T-helper 9 cell (primary cell): ENCODE data around the gene CDK6.

ENCODE experiments used
- DNase-seq: peaks from one replicate; pipeline ENCODE4 v3.0.0-alpha.2; 2020

CDK6 gene

DNA sequence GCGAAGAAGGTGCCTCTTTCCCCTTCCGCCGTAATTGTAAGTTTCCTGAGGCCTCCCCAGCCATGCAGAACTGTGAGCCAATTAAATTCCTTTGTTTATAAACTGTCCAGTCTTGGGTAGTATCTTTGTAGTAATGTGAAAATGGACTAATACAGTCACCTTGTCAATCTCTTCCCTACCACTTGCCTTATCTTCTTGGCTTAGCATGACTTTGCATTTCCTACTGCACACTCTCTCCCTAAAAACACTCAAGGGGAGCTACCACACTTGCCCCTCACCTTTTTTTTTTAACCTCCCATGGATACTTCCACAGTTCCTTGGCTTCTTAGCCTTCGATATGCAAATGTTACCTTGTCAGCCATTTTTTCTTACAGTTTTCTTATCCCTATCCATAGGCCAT, 7.4 kb upstream of the CDK6 start:
- DNase-seq: no peak

DNA sequence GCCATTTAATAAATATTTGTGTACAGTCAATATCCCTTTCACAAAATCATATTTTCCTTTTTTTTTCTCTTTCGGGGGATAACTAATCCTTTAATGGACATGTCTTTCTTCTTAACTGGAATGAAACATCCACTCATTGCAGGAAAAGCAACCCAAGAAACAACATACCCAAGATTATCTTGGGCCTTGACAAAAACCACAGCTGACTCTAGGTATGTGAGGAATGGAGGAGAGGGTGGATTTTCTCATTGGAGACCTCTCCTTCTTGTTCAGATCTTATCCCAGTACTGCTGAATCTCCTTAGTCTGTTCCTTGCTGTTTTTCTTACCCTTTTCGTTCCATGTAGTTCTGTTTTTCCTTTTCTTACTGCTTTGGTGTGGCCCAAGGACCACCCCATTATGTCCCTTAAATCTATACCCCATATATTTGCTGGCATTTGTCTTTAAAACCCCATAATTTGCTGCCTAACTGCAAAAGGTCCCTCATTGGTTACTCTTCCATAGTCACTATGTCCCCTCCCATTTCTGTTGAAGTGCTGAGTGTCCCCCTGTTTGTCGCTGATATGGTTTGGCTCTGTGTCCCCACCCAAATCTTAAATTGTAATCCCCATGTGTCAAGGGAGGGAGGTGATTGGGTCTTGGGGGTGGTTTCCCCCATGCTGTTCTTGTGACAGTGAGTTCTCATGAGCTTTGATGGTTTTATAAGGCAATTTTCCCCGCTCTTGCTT, 6.8 kb upstream of the CDK6 start:
- DNase-seq: no peak

DNA sequence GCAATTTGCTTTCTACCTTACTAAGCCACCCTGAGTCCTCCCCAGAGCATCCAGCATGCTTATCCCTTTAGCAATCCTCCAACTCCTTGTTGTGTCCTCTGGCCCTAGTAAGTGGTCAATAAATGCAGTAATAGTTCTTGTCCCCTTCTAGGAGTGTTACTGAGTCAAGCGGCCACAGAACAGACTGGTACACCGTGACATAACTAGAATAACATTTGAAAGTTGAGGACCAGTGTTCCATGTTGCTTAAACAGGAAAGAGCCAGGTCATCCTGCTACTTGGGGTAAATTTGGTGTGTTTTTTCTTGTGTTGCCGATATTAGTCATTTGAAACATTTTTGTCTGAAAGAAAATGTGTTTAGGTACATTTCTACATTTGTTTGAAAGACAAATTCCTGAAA, 4.8 kb upstream of the CDK6 start:
- no peak for DNase-seq

DNA sequence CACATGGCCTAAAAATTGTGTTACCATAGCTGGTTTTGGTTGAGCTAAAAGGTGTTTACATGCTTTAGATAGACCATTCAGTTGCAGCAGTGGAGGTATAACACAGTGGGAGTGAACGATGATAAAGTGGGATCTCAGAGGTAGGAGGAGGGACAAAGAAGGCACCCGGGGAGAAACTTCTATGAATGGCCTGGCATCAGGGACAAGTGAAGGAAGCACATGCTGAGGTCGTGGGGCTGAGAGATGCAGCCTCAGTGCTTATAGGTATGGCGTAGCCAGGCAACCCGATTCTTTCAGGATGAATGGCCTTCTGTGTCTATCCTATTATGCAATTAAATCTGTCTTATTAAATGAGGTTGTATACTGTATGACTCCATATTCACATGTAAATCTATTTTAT, 3.9 kb upstream of the CDK6 start:
- no peak for DNase-seq

DNA sequence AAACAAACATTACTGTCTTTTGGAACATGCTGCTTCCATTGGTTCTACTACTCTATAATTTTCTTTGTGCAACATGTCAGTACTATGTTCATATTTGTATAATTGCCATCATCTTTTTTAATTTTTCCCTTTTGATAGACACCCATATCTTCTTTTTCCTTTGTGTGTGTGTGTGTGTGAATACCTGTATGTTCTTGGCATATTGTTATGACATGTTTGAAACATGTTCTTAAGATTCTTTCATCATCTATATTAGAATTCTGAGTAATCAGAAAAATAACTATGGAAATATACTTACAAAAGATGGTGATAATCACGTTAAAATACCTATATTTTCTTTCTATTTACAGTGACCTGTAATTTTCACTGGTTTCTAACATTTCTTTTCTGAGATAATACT, 3.5 kb upstream of the CDK6 start:
- DNase-seq: no peak

DNA sequence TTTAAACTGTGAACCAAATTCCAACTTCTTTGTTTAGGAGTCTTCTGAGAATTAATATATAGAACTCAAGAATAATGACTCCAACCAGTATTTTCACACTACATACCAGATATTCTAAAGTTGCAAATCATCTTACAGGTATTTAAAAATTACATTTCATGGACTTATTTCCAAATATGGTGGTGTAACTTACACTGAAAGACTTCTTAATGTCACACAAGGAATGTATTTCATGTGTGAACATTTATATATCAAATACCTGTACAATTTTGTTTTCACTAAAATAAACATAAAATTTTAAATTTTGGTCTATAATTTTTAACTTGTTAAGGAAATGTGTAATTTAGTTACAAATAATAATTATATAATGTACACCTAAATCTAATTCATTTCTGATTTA, 2.6 kb upstream of the CDK6 start:
- DNase-seq: no peak

DNA sequence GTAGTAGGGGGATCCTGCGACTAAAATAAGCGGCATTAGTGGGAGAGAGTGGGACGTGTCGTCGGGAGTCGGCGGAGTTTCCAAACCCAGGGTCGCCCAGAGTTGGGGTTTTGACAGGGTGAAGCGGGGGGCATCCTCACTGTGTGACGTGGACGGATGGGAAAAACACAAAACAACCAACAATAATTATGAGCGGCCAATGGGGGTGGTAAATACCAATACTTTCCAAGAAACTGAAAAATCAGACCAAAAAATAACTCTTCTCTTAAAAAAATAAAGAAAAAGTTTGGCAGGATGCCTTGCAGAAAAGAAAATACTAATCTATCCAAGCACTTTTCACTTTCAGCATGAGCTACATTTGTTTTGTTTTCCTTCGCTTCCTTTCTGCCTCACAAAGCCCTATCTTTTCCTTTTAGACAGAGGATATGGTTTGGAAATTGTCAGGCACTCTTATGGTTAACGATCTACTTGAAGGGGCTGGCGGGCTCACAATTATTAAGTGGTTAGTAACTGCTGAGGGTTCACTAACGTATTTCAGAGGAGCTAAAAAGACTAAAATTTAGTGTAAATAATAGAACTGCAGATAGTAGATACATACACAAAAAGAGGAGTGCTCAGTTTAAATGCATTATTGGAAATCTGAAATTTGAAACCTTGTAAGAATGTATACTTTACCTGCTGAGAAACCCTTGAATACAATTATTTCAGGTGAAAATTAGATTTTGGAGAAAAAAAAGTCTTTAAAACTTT, 802 bp upstream of the CDK6 start:
- no peak for DNase-seq

DNA sequence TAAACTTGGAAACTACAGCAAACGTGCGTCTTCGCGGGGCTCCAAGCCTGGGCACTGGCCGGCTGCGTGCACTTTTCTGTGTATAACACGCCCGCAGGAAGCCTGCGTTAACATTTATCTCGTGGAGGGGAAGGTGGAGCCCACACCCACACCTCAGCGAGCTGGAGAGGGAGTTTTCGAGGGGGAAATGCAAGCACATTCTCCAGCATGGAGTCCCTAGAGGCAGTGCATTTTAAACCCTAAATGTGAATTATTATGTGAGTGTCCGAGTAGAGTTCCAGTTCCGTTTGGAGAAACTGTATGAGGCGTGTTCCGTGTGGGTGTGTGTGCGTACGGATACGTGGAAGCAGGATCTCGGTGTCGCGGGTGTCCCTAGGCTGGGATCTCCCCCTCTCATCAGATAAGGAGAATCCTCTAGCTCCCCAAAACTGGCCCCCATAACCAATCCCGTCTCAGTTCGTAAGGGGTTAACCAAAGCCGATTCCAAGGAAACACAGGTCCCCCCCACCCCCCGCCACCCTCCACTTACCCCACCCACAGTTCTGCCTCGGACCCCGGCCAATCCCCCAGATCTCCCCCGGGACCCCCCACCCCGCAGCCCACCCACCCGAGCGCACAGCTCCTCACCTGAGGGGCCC, 403 bp downstream of the CDK6 start:
- DNase-seq: peak; percentile 25

DNA sequence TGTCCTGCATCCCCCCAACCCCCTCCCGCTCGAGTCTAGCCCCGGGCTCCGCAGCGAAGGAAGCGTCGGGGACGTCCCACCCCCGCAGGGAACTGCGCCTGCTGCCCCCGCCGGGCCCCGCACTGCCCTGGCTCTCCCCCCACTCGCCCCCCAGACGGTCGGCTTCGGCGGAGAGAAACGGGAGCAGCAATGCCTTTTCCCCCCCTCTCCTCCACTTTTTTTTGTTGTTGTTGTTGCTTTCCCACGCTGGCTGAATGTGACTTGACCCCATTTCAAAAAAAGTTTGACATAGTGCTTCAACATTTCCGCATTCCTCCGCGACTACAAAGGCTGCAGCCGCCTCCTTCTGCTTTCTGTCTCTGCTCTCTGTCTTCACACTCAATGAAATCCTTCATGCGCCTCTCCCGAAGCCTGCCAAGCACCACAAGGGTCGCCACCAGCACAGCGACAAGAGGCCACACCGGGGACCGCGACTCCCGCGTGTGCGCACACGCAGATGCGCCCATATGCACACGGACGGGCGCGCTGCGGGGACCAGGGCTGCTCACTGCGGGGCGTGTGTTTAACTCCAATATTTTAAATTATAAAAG, 1.0 kb downstream of the CDK6 start:
- DNase-seq: peak; percentile 26

DNA sequence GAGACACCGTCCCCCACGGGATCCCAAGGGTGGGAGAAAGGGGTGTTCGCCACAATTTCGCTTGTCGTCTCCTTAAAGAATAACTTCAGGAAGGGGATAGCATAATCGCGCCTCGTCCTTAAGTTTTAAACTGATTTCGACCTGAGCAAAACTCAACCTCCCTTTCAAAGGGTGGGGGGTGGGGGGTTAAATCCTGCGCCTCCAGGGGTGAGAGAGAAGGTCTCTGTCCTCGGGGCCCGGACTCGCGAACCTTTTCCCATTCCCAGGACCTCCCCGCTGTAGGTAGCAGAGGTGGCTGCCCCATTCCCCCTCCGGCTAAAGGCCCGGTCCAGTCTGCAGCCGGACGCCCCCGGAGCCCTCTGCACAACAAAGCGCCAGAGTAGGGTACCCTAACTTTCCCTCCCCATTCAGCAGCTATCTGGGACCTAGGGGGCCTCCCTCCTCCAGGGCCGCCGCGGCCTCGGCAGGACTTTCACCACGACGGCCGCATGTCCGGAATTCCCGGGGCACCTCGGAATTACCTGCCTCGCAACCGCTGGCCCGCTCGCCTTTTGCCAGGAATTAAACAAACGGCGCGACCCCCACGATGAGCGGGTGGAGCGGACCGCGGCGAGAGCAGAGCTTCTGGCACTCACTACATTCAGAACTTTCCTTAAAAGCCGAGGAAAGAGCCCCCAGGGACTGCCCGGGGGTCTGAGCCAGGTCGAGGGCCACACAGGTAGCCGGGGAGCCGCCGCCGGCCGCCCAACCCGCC, 1.7 kb downstream of the CDK6 start:
- no peak for DNase-seq

DNA sequence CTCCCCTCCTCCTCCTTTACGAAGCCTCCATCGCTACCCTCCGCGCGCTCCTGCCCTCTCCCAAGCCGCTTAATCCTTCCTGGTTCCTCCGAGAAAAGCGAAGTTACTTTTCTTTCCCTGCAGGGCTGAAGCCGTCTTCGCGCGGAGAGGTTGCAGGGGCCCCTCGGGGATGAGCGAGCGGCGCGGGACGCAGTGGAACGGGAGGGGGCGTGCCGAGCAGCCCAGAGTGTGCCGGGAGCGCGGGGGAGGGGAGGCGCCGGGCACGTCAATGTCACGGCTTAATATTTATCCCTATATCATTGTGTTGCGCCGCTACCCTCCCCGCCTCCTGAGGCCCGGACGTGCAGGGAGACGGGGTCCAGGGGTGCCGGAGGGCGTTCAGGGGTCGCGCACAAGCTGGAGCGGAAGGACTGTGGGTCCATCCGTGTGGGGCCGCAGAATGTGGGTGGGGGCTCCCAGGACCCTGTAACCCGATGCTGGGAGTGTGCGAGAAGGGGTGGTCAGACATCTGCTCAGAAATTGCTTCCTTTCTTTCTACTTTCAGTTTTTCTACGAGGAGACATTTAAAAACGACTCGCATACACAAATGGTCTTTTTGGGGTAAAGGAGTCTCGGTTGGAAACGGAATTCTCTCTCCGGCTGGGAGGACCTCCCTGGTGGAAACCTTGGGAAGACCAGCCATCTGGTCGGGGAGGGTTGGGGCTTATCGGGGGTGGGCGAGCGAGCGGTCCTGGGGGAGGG, 2.4 kb downstream of the CDK6 start:
- peak; percentile 71 for DNase-seq

DNA sequence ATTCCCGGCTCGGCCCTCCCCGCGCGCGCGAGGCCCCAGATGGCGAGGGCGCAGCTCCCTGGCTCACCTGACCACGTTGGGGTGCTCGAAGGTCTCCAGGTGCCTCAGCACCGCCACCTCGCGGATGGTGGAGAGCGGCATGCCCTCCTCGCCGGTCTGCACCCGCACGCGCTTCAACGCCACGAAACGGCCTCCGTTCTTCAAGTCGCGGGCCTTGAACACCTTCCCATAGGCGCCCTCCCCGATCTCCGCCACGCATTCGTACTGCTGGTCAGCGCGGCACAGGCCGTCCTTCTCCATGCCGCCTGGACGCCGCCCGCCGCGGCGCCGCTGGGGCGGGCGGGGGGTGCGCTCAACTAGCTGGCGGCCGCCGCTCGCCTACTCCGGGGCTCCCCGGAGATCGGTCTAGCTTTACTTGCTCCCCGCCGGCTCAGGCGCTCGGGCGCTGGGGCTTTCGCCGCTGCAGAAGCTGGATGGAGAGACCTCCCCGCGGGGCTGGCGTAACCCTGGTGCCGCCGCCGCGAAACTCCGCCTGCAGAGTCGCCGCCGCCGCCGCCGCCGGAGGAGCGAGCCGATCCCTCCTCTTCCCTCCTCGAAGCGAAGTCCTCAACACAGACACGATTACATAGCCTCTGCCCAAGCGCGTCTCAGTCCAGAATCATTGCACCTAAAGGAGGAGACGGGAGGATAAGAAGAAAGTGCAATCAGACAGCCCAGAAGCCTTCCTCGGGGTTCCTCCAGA, 3.2 kb downstream of the CDK6 start:
- peak; percentile 83 for DNase-seq

DNA sequence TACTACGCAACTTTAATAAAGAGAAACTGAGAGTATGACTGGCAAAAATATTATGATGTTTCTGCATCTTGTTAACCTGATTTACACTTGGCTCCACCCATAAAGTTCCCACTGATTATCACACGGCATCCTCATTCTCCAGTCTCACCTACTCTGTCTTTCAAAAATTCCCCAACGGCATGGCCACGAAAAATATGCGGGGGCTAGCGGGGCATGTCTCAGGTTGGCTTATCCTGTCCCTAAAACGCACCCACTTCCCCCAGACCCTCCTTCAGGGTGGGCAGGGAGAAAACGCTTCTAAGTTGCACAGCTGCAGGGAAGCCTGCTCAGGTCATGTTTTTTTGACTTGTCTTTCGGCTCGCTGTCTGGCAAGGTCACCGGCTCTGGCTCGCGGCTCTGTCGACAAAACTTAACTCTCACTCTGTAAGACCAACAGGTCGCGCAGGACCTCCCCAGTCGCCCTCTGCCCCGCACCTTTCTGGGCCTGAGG, 3.8 kb downstream of the CDK6 start:
- no peak for DNase-seq

DNA sequence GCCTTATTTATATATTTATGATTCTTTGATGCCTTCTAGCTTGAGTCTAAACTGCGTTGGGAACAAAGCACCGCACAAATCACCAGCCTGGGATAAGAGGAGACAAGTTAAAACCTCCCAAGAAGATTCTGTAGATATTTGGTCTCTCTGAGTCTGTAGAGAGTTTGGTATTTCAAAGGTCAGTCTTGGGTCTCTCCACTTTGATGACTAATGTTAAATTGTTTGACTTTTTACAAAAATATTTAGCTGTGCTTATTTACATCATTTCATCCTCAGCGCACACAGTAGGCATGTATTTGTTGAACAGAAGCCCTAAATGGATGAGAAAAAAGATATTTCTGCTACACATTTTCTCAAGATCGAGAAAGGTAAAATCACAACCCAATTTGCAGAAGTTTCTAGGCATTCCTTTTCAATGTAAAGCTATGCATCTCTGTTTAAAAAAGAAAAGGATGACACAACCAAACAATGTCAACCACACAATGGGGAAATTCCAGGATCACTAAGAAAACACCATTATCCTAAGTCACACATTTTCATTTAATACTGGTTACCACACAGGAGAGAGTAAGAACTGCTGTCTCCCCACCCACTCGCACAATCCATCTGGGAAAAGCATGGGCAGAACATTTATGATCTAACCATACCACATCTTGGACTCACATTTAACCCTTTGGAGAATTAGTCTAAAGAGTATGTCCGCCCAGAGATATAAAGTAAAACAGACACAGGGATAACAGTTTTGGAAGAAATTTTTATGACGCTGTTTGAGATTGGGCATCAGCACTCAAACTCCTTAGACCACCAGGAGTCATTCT, 4.4 kb downstream of the CDK6 start:
- DNase-seq: no peak

DNA sequence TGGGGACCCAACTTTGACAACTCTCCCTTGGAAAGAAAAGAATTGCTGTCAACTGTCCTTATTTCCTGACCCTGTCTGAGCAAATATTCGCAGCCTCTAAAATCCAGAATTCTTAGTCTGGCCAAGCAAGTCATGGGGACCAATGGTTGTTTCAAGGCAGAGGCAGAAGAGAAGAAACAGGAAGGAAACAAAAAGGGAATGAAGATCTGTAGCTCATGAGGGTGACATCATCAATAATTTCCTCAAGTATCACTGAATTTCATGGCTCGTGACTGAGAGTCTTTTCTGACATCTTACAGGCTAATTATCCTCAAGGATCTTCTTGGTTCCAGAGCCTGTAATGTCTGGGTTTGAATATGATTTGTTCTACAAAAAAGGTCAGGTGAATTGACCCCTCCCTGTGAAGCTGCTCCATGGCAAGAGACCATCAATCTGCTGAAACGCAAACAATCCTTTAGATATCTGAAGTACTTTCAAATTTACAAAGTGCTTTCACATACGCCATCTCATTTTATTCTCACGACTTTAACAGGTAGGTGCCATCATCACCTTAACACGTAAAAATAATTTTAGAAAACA, 5.8 kb downstream of the CDK6 start:
- DNase-seq: no peak

DNA sequence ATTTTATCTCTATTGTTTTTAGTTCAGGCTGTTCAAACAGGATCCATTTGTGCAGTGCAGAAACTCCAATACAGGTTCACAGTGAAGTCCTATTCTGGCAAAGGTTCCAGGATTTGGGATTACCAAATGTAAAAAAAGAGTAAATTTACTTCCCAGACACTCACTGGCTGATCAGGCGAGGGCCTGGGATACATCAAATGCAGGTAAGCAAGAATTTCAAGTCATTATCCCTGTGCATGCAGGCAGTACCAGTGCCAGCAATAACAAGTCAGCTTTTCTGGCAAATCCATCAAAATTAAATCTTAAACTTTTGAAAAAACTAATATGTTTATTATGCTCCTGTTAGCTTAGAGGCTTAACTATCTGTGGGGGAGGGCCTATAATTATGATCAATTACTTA, 6.3 kb downstream of the CDK6 start:
- DNase-seq: no peak

DNA sequence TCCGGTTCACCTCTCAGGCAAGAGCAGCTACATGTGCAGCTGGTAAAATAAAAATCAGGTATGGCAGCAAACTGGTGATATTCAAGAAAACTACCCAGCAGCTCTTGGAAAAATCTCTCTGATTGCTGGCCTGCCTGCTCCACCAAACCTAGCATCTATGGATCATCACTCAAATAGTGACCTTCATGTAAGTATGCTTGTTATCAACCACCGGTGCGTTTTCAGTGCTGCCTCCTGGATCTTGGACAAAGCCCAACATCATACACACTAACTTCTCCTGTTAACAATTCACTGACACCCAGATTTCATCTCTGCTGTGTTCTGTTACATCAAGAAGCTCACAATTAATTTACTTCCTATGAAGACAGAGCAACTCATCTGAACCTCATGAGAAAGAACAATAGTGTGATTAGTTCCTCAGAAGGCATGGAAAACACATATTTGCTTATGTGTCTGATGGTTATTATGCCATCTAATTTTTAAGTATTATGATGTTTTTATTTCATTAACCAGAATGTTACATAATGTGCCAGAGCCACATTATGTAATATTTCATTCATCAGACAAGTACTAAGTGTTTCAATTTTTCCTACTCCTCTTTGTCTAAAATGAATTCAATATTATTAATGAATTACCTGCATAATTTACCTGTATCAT, 8.8 kb downstream of the CDK6 start:
- no peak for DNase-seq

DNA sequence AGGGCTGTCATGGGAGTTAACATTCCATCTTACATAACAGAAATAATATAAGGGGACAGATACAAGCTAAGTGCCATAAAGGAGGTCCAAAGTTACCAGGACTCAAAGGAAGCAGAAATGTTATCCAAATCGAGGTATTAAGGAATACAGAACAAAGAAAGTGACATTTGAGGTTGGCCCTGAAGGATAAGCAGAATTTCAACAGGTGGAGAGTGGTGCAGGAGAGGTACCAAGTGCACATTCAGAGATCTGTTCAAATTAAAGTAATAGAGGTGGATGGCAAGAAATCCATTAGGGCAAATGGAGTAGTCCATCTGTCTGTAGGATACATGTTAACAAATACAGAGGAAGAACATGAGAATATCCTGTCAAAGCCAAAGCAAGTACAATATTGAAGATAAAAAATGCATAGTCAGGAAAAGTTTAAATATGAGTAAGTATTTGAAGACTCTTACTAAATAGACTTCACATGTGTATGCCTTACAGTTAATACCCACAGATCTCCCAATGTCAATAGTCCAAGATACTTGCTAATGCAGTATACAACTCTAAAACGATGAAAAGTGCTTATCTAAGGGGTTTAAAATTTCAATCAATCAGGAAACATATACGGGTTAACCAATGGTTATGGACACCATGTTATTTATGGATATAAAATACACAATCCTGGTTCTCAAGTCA, 10.0 kb downstream of the CDK6 start:
- DNase-seq: no peak
